Astrocyte (in vitro differentiated cells and primary cell): ENCODE data around the gene ETFB.

Experiments used
- CTCF ChIP-seq: IDR thresholded peaks from 2 replicates; pipeline ENCODE4 v1.5.1; 2011; ENCODE audit warnings: low read depth, mild to moderate bottlenecking, inconsistent platforms, low read length, moderate library complexity; ENCODE audit not compliant: insufficient read depth
- EZH2 ChIP-seq: IDR thresholded peaks from 2 replicates; pipeline ENCODE4 v1.6.1; 2012; ENCODE audit warnings: mild to moderate bottlenecking, low read length, inconsistent platforms; ENCODE audit not compliant: insufficient read depth

- TF ChIP-seq CTCF (no peak), EZH2 (no peak)
Observed at GRCh38 chr19:51319649-51320279, 46.4 kb downstream of the ETFB start.
